K562 (cell line): ENCODE data around the gene STK25. TPM values are rescaled to one million over a fixed set of nuclear protein-coding genes. Genes with fewer than 3 reads are reported as not detected.

Experiments
- ATAC-seq: fragments of 200-7000 bp; cut with Tn5 transposase; 3 replicates; pipeline ENCODE4 v1.9.1; 2020; ENCODE audit warnings: moderate library complexity
- BruUV-seq: library from RNA; stranded (reverse); fragments of 400-500 nt; replicated peaks from 2 replicates; lab custom pipeline; 2021; lab: Mats Ljungman, UMichigan
- CTCF ChIA-PET: fragments of 300-600 bp; formaldehyde crosslinking; extraction: SDS; loops from one replicate; lab custom pipeline; 2021; ENCODE audit warnings: low intra/inter-chr PET ratio; lab: Yijun Ruan, JAX
- POLR2A ChIA-PET: fragments of 300-600, 350-650 bp; sonication (Branson Sonifier 250); formaldehyde crosslinking; extraction: SDS; loops from one replicate; lab custom pipeline; 2021; ENCODE audit warnings: antibody characterized with exemption, inconsistent platforms; lab: Yijun Ruan, JAX
- DNase-seq, 4 experiments: peaks; one replicate each; pipeline versions ENCODE4 v3.0.0 to v3.0.0-alpha.2; 2011 to 2018; ENCODE audit warnings: low spot score in 3 of 4, mixed read lengths in 3 of 4; ENCODE audit errors: extremely low read depth in 1 of 4
- FAIRE-seq: peaks from 2 replicates; lab custom pipeline; 2011; peaks lifted over from hg19 to GRCh38; lab: Jason Lieb, UNC
- H2AFZ ChIP-seq: 2 replicates; pipeline ENCODE4 v1.6.0; 2011; ENCODE audit warnings: low read depth, low read length, control low read depth, inconsistent platforms
- H3K27ac ChIP-seq: fragments of 200-600 bp; 3 replicates; pipeline ENCODE4 v1.8.0; 2011; ENCODE audit warnings: low read depth, mild to moderate bottlenecking, control low read depth, inconsistent platforms, low read length, moderate library complexity, mixed read lengths; ENCODE audit errors: extremely low read depth
- H3K27me3 ChIP-seq, 2 experiments: fragments of 300-600 bp in 1 of 2; 2 replicates in 1 of 2; 3 replicates in 1 of 2; pipeline versions ENCODE4 v1.6.0 to v1.8.0; 2011; ENCODE audit warnings: inconsistent platforms in 2 of 2, low read length in 2 of 2, mild to moderate bottlenecking in 1 of 2, mixed read lengths in 1 of 2, moderate library complexity in 1 of 2; ENCODE audit not compliant: control insufficient read depth in 2 of 2, insufficient read depth in 2 of 2
- H3K36me3 ChIP-seq: fragments of 300-600 bp; 3 replicates; pipeline ENCODE4 v1.8.0; 2011; ENCODE audit warnings: mild to moderate bottlenecking, low read length, inconsistent platforms; ENCODE audit not compliant: control insufficient read depth, insufficient read depth
- H3K4me1 ChIP-seq, 2 experiments: fragments of 200-600 bp in 1 of 2; replicated peaks in 1 of 2; 2 replicates in 1 of 2; 3 replicates in 1 of 2; pipeline versions ENCODE4 v1.5.1 to v1.8.0; 2011; ENCODE audit warnings: inconsistent platforms in 2 of 2, low read length in 2 of 2, mild to moderate bottlenecking in 1 of 2, mixed read lengths in 1 of 2, moderate library complexity in 1 of 2; ENCODE audit not compliant: control insufficient read depth in 2 of 2, insufficient read depth in 2 of 2
- H3K4me2 ChIP-seq: 2 replicates; pipeline ENCODE4 v1.6.1; 2011; ENCODE audit warnings: low read length, control low read depth, inconsistent platforms, mixed read lengths; ENCODE audit not compliant: insufficient read depth
- H3K4me3 ChIP-seq: fragments of 200-600 bp; sonication (generic), shearing (Covaris generic); 2 replicates; pipeline ENCODE4 v1.5.1; 2016; ENCODE audit warnings: control low read depth, inconsistent platforms
- H3K79me2 ChIP-seq: fragments of 200-600 bp; 3 replicates; pipeline ENCODE4 v1.8.0; 2011; ENCODE audit warnings: low read length, inconsistent platforms; ENCODE audit not compliant: control insufficient read depth, insufficient read depth
- H3K9ac ChIP-seq, 2 experiments: 2 replicates each; pipeline versions ENCODE4 v1.6.0 to v1.6.1; 2011; ENCODE audit warnings: low read depth in 2 of 2, low read length in 2 of 2, control low read depth in 1 of 2, inconsistent platforms in 1 of 2, mild to moderate bottlenecking in 1 of 2, mixed read lengths in 1 of 2; ENCODE audit not compliant: insufficient read depth in 1 of 2
- H3K9me1 ChIP-seq: one replicate; pipeline ENCODE4 v1.6.0; 2011; ENCODE audit warnings: inconsistent platforms, mild to moderate bottlenecking, low read length, moderate library complexity; ENCODE audit not compliant: control insufficient read depth, insufficient read depth
- H3K9me3 ChIP-seq: replicated peaks from 2 replicates; pipeline ENCODE4 v1.5.1; 2011; ENCODE audit warnings: low read depth, low read length, inconsistent platforms; ENCODE audit not compliant: control insufficient read depth, insufficient read depth
- H4K20me1 ChIP-seq: replicated peaks from 2 replicates; pipeline ENCODE4 v1.6.1; 2011; ENCODE audit warnings: low read length, inconsistent platforms, mixed read lengths; ENCODE audit not compliant: control insufficient read depth, insufficient read depth
- ARID1B ChIP-seq: fragments of 450-650 bp; IDR thresholded peaks from 2 replicates; pipeline ENCODE4 v1.6.1; 2016; ENCODE audit warnings: antibody characterized with exemption, mild to moderate bottlenecking, inconsistent platforms
- CBFA2T2 ChIP-seq: fragments of 450-650 bp; conservative IDR thresholded peaks from 2 replicates; pipeline ENCODE4 v1.6.1; 2017; ENCODE audit warnings: mild to moderate bottlenecking
- CBFA2T3 ChIP-seq: fragments of 450-650 bp; IDR thresholded peaks from 2 replicates; pipeline ENCODE4 v1.6.1; 2017
- CHD1 ChIP-seq: fragments of 200-600 bp; sonication (generic); IDR thresholded peaks from one replicate; pipeline ENCODE4 v1.6.1; 2012; ENCODE audit warnings: mild to moderate bottlenecking, moderate library complexity, low read length, inconsistent platforms
- CTBP1 ChIP-seq: fragments of 450-650 bp; IDR thresholded peaks from 2 replicates; pipeline ENCODE4 v1.6.1; 2016; ENCODE audit warnings: borderline replicate concordance
- EHMT2 ChIP-seq: fragments of 450-650 bp; IDR thresholded peaks from 2 replicates; pipeline ENCODE4 v1.6.1; 2018; ENCODE audit warnings: antibody characterized with exemption
- EP300 ChIP-seq: IDR thresholded peaks from 2 replicates; pipeline ENCODE4 v1.6.1; 2012; ENCODE audit warnings: low read length, improper control_type of control experiment
- GTF2E2 ChIP-seq: fragments of 200-800 bp; sonication (Bioruptor generic); IDR thresholded peaks from 2 replicates; pipeline ENCODE4 v1.6.1; 2016; ENCODE audit warnings: missing genetic modification characterization, missing compliant biosample characterization
- KDM1A ChIP-seq, 2 experiments: fragments of 450-650 bp; IDR thresholded peaks; 2 replicates each; pipeline ENCODE4 v1.6.1; 2016; ENCODE audit warnings: mild to moderate bottlenecking in 2 of 2
- KLF16 ChIP-seq: IDR thresholded peaks from 2 replicates; pipeline ENCODE4 v1.6.1; 2016; ENCODE audit warnings: antibody characterized with exemption
- MCM5 ChIP-seq: fragments of 450-650 bp; IDR thresholded peaks from 2 replicates; pipeline ENCODE4 v1.6.1; 2016; ENCODE audit warnings: low read depth
- MEIS2 ChIP-seq: fragments of 450-650 bp; IDR thresholded peaks from 2 replicates; pipeline ENCODE4 v1.6.1; 2014; ENCODE audit warnings: mild to moderate bottlenecking; ENCODE audit not compliant: partially characterized antibody
- MTA2 ChIP-seq: fragments of 450-650 bp; IDR thresholded peaks from 2 replicates; pipeline ENCODE4 v1.6.1; 2016; ENCODE audit warnings: low read depth
- NFXL1 ChIP-seq: fragments of 450-650 bp; formaldehyde crosslinking; IDR thresholded peaks from 2 replicates; pipeline ENCODE4 v1.4.0; 2021; ENCODE audit warnings: mild to moderate bottlenecking
- NFYB ChIP-seq: IDR thresholded peaks from 2 replicates; pipeline ENCODE4 v1.6.1; 2011; ENCODE audit warnings: mild to moderate bottlenecking, moderate library complexity; ENCODE audit not compliant: insufficient read length; ENCODE audit errors: extremely low read depth
- PHF8 ChIP-seq: fragments of 200-600 bp; sonication (generic); IDR thresholded peaks from 2 replicates; pipeline ENCODE4 v1.6.1; 2012; ENCODE audit warnings: mixed run types, mild to moderate bottlenecking, inconsistent platforms, low read length, moderate library complexity, borderline replicate concordance
- PML ChIP-seq: IDR thresholded peaks from 2 replicates; pipeline ENCODE4 v1.6.1; 2012; ENCODE audit warnings: low read length, inconsistent platforms
- SETDB1 ChIP-seq: IDR thresholded peaks from one replicate; pipeline ENCODE4 v1.6.1; 2012; ENCODE audit warnings: low read length, control low read depth, inconsistent platforms
- TAL1 ChIP-seq: fragments of 450-650 bp; IDR thresholded peaks from 2 replicates; pipeline ENCODE4 v1.6.1; 2016; ENCODE audit warnings: mild to moderate bottlenecking
- TCF3 ChIP-seq: sonication (generic); formaldehyde crosslinking; IDR thresholded peaks from 2 replicates; pipeline ENCODE4 v1.4.0; 2020; ENCODE audit warnings: mild to moderate bottlenecking, missing genetic modification reagents
- THRAP3 ChIP-seq: fragments of 450-650 bp; IDR thresholded peaks from 2 replicates; pipeline ENCODE4 v1.6.1; 2016; ENCODE audit warnings: mild to moderate bottlenecking, inconsistent platforms, borderline replicate concordance
- ZNF134 ChIP-seq: fragments of 250-450 bp; sonication (Bioruptor Pico); conservative IDR thresholded peaks from 2 replicates; pipeline ENCODE4 v1.4.0; 2020
- ZNF143 ChIP-seq: sonication (generic); formaldehyde crosslinking; IDR thresholded peaks from 2 replicates; pipeline ENCODE4 v1.9.0; 2022; ENCODE audit warnings: mild to moderate bottlenecking, missing genetic modification reagents
- ZNF449 ChIP-seq: fragments of 250-450 bp; sonication (Bioruptor Pico); IDR thresholded peaks from 2 replicates; pipeline ENCODE4 v1.8.0; 2022; ENCODE audit warnings: moderate library complexity, mild to moderate bottlenecking, inconsistent platforms
- WGBS: fragments of 100-300 bp; shearing (Covaris generic); methylation state at CpG from one replicate; pipeline ENCODE4 v1.1.6; 2016; ENCODE audit warnings: low coverage, mixed read lengths; ENCODE audit not compliant: insufficient coverage; ENCODE audit errors: missing lambda C conversion rate; 5-methylcytosine and 5-hydroxymethylcytosine counted together
- in situ Hi-C: fragments of 300-500 bp; cut with MboI; formaldehyde crosslinking; loops from 4 replicates; pipeline ENCODE4 v1.15.0; 2018; ENCODE audit warnings: inconsistent platforms, mixed read lengths
- intact Hi-C: fragments of 100-400 bp; cut with micrococcal nuclease; formaldehyde crosslinking; loops from 2 replicates; pipeline ENCODE4 v1.14.2; 2022
- polyA plus RNA-seq, 8 experiments: library from polyadenylated mRNA; depleted of rRNA in 4 of 8; stranded (reverse) in 5 of 8; unstranded in 3 of 8; fragments of >200 nt; fragmentation: Nextera tagmentation in 2 of 8; fragmentation: Illumina TruSeq in 1 of 8; extraction: Ambion mirVana in 2 of 8; extraction: Trizol in 1 of 8; gene quantifications; 2 replicates each; pipeline versions ENCODE4 v1.2.1 to v1.2.3, GENCODE V29; 2011 to 2014; ENCODE audit warnings: inconsistent platforms in 1 of 8, missing spikeins in 1 of 8
- total RNA-seq, 7 experiments: library from RNA; depleted of rRNA in 6 of 7; stranded (reverse); fragments of >200 nt in 6 of 7; fragmentation: Illumina TruSeq in 2 of 7; extraction: Trizol in 2 of 7; gene quantifications; 2 replicates each; pipeline versions ENCODE4 v1.2.1 to v1.2.3, GENCODE V29; 2011 to 2021; ENCODE audit warnings: low replicate concordance in 1 of 7
- TF ChIP-seq, protein P1 (sequence below): sonication (generic); formaldehyde crosslinking; IDR thresholded peaks from 2 replicates; pipeline ENCODE4 v1.8.0; 2023; ENCODE audit warnings: mild to moderate bottlenecking, missing genetic modification reagents

Gene STK25
- total and polyA plus RNA-seq, 9 of the 15 experiments (the other 6 are each of a cell fraction or from before 2014, with no cell fraction given), result 5.4 to 177 (median 116) TPM

DNA sequence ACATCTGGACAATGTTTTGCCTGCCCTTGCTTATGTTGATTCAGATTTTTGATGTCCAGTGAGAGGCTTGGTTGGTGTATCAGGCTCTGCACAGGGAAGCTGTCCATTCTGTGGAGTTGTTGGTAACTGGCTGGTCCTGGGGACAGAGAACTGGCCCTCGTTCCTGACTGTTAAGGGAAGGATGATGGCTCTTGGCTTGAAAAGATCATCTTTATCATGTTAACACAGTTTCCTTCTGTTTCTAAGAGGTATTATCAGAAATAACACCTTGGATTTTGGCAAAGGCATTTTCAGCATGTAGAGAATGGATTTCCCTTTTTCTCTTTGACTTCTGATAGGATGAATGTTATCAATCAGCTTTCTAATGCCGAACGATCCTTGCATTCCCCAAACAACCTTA lies 19.3 kb downstream of the STK25 start:
- BruUV-seq, result no TSS peak
- POLR2A ChIA-PET, result interaction anchor here (1.5 to 2.2 kb wide), 2 partner anchors 10 to 11 kb away, joined by 4 to 6 read pairs; no protein-coding TSS in a partner anchor
- Histone ChIP-seq H3K9me1 (peaks cover 4% of the 10 kb centered on the region), H4K20me1 (no peaks in the 10 kb centered on the region), H3K79me2 (no peaks in the 10 kb centered on the region), H3K9ac (no peak overlapping the region), H3K36me3 (peaks cover 10% of the 10 kb centered on the region; the same call in 2 of the 3 replicates), H3K4me2 (peak overlapping the region; percentile 36; the same call in 1 of the 2 replicates), H3K4me1 (peaks cover 22 to 32% of the 10 kb centered on the region in 2 experiments; a peak in 4 of 5 replicates), H3K27me3 (no peaks in the 10 kb centered on the region), H2AFZ (no peak overlapping the region), H3K27ac (0 out of 3 replicates have a peak overlapping the region, but pooled peaks have one; percentile 9), H3K9me3 (no peaks in the 10 kb centered on the region), H3K4me3 (no peak overlapping the region)
- WGBS, result 0% methylated on average over 3 of the region's 3 CpGs
- ATAC-seq (peak; percentile 65), DNase-seq (peak; percentile 63 to 71 (median 64)), FAIRE-seq (peak; percentile 93)
- in situ Hi-C loops, result no loop called here
- intact Hi-C loops, result no loop called here
- CTCF ChIA-PET, result no interaction called here
- TF ChIP-seq NFYB (no peak), ARID1B (peak; percentile 82), KDM1A (IDR thresholded peaks at IDR 0.05) (peak in 1 of 2 experiments; percentile 36; a peak in 1 of 4 replicates), TAL1 (peak; percentile 81), ZNF134 (CRISPR knock-in tag) (no peak), TCF3 (peak; percentile 87), MCM5 (no peak), SETDB1 (no peak), NFXL1 (CRISPR knock-in tag) (no peak), CHD1 (no peak), EHMT2 (0 out of 2 replicates have a peak, but pooled peaks have one; percentile 15), CBFA2T3 (peak; percentile 86), MTA2 (0 out of 2 replicates have a peak, but pooled peaks have one; percentile 36), GTF2E2 (tag) (no peak), PHF8 (no peak), CBFA2T2 (peak; percentile 66), KLF16 (no peak), EP300 (peak; percentile 65; the same call in 1 of the 2 replicates), MEIS2 (peak; percentile 2), THRAP3 (no peak), ZNF143 (CRISPR knock-in tag) (no peak), ZNF449 (no peak), PML (0 out of 2 replicates have a peak, but pooled peaks have one; percentile 38), CTBP1 (no peak)
- TF ChIP-seq, protein P1, sequence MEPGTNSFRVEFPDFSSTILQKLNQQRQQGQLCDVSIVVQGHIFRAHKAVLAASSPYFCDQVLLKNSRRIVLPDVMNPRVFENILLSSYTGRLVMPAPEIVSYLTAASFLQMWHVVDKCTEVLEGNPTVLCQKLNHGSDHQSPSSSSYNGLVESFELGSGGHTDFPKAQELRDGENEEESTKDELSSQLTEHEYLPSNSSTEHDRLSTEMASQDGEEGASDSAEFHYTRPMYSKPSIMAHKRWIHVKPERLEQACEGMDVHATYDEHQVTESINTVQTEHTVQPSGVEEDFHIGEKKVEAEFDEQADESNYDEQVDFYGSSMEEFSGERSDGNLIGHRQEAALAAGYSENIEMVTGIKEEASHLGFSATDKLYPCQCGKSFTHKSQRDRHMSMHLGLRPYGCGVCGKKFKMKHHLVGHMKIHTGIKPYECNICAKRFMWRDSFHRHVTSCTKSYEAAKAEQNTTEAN (CRISPR knock-in tag), result no peak
